IMR-90 (cell line): ENCODE results near the gene DHRS12. TPM values are rescaled to one million over a fixed set of nuclear protein-coding genes. Genes with fewer than 3 reads are reported as not detected.

Experiments
- ATAC-seq: fragments of 200-7000 bp; cut with Tn5 transposase; 2 replicates; pipeline ENCODE4 v1.9.1; 2020; ENCODE audit warnings: low read depth, mild to moderate bottlenecking, moderate library complexity
- BruUV-seq: library from RNA; stranded (reverse); fragments of 400-500 nt; replicated peaks from 2 replicates; lab custom pipeline; 2021; lab: Mats Ljungman, UMichigan
- CTCF ChIA-PET: fragments of 300-600 bp; formaldehyde crosslinking; extraction: SDS; loops from one replicate; lab custom pipeline; 2021; ENCODE audit warnings: antibody characterized with exemption; lab: Yijun Ruan, JAX
- POLR2A ChIA-PET: fragments of 300-600 bp; sonication (Branson Sonifier 250); formaldehyde crosslinking; loops from one replicate; lab custom pipeline; 2022; ENCODE audit warnings: antibody characterized with exemption; ENCODE audit not compliant: unreplicated experiment; lab: Charles Lee
- DNase-seq: peaks from one replicate; pipeline ENCODE4 v3.0.0; 2013
- H2AFZ ChIP-seq: replicated peaks from 2 replicates; pipeline ENCODE3; 2013; ENCODE audit warnings: low read length, mild to moderate bottlenecking; ENCODE audit not compliant: poor library complexity
- H2AK5ac ChIP-seq: 2 replicates; pipeline ENCODE4 v1.6.1; 2013; ENCODE audit warnings: low read depth, low read length, inconsistent platforms
- H2AK9ac ChIP-seq: replicated peaks from 2 replicates; pipeline ENCODE3; 2013; ENCODE audit warnings: mild to moderate bottlenecking, low read depth, low read length, moderate library complexity; ENCODE audit not compliant: poor library complexity
- H2BK120ac ChIP-seq: 2 replicates; pipeline ENCODE4 v1.6.1; 2013; ENCODE audit warnings: low read depth, low read length, inconsistent platforms
- H2BK15ac ChIP-seq: 3 replicates; pipeline ENCODE4 v1.6.1; 2013; ENCODE audit warnings: low read depth, low read length, inconsistent platforms
- H2BK20ac ChIP-seq: 2 replicates; pipeline ENCODE4 v1.6.1; 2013; ENCODE audit warnings: low read depth, mild to moderate bottlenecking, inconsistent platforms, low read length, moderate library complexity
- H2BK5ac ChIP-seq: 2 replicates; pipeline ENCODE4 v1.6.1; 2013; ENCODE audit warnings: mild to moderate bottlenecking, low read depth, low read length, inconsistent platforms; ENCODE audit not compliant: poor library complexity, severe bottlenecking
- H3K14ac ChIP-seq: replicated peaks from 2 replicates; pipeline ENCODE4 v1.6.1; 2013; ENCODE audit warnings: low read depth, low read length, inconsistent platforms
- H3K18ac ChIP-seq: 2 replicates; pipeline ENCODE4 v1.6.1; 2013; ENCODE audit warnings: low read depth, low read length, control low read depth
- H3K23ac ChIP-seq: 2 replicates; pipeline ENCODE4 v1.6.1; 2013; ENCODE audit warnings: low read depth, low read length, inconsistent platforms
- H3K27ac ChIP-seq: 2 replicates; pipeline ENCODE4 v1.5.1; 2013; ENCODE audit warnings: mild to moderate bottlenecking, control low read depth, low read length; ENCODE audit not compliant: insufficient read depth
- H3K27me3 ChIP-seq: 2 replicates; pipeline ENCODE4 v1.6.1; 2013; ENCODE audit warnings: low read length; ENCODE audit not compliant: control insufficient read depth, insufficient read depth
- H3K36me3 ChIP-seq: 2 replicates; pipeline ENCODE4 v1.6.1; 2013; ENCODE audit warnings: low read length, mixed read lengths; ENCODE audit not compliant: control insufficient read depth, insufficient read depth
- H3K4ac ChIP-seq: 2 replicates; pipeline ENCODE4 v1.6.1; 2013; ENCODE audit warnings: low read depth, low read length, inconsistent platforms
- H3K4me1 ChIP-seq: 2 replicates; pipeline ENCODE4 v1.6.1; 2013; ENCODE audit warnings: low read length, mixed read lengths; ENCODE audit not compliant: control insufficient read depth, insufficient read depth
- H3K4me2 ChIP-seq: 2 replicates; pipeline ENCODE4 v1.6.1; 2013; ENCODE audit warnings: low read depth, mild to moderate bottlenecking, control low read depth, low read length, moderate library complexity
- H3K4me3 ChIP-seq: 2 replicates; pipeline ENCODE4 v1.5.1; 2013; ENCODE audit warnings: low read depth, mild to moderate bottlenecking, control low read depth, low read length, moderate library complexity; ENCODE audit not compliant: insufficient read depth
- H3K56ac ChIP-seq: 2 replicates; pipeline ENCODE4 v1.6.1; 2013; ENCODE audit warnings: low read length, inconsistent platforms; ENCODE audit not compliant: insufficient read depth; ENCODE audit errors: extremely low read depth
- H3K79me1 ChIP-seq, 2 experiments: 2 replicates each; pipeline ENCODE4 v1.6.1; 2013; ENCODE audit warnings: low read length in 2 of 2, inconsistent platforms in 1 of 2, low read depth in 1 of 2
- H3K9ac ChIP-seq: 2 replicates; pipeline ENCODE4 v1.6.1; 2013; ENCODE audit warnings: low read depth, low read length, control low read depth
- H3K9me1 ChIP-seq: 2 replicates; pipeline ENCODE4 v1.6.1; 2013; ENCODE audit warnings: low read length, inconsistent platforms; ENCODE audit not compliant: insufficient read depth
- H3K9me3 ChIP-seq: 2 replicates; pipeline ENCODE4 v1.6.1; 2013; ENCODE audit warnings: low read length; ENCODE audit not compliant: control insufficient read depth, insufficient read depth
- H4K20me1 ChIP-seq: 2 replicates; pipeline ENCODE4 v1.6.1; 2013; ENCODE audit warnings: low read length, inconsistent platforms; ENCODE audit not compliant: insufficient read depth
- H4K5ac ChIP-seq: 2 replicates; pipeline ENCODE4 v1.6.1; 2013; ENCODE audit warnings: mild to moderate bottlenecking, low read depth, low read length, control low read depth
- H4K8ac ChIP-seq, 2 experiments: 2 replicates each; pipeline ENCODE4 v1.6.1; 2013; ENCODE audit warnings: low read depth in 2 of 2, low read length in 2 of 2, control low read depth in 1 of 2, inconsistent platforms in 1 of 2
- H4K91ac ChIP-seq: 2 replicates; pipeline ENCODE4 v1.6.1; 2013; ENCODE audit warnings: low read depth, low read length, inconsistent platforms; ENCODE audit not compliant: insufficient read depth
- CHD1 ChIP-seq: IDR thresholded peaks from 2 replicates; pipeline ENCODE4 v1.6.1; 2012; ENCODE audit warnings: low read depth, low read length, improper control_type of control experiment
- WGBS, 2 experiments: methylation state at CpG; one replicate each; pipeline versions ENCODE4 v1.1.5 to v1.1.7; 2013; ENCODE audit warnings: missing lambda C conversion rate in 2 of 2; ENCODE audit not compliant: insufficient read length in 1 of 2; ENCODE audit errors: extremely low coverage in 2 of 2; 5-methylcytosine and 5-hydroxymethylcytosine counted together
- dilution Hi-C: fragments of 300-500 bp; cut with HindIII; formaldehyde crosslinking; loops from one replicate; pipeline ENCODE4 v1.14.3; 2018; ENCODE audit warnings: low sequenced_read_pairs; ENCODE audit not compliant: unreplicated experiment
- in situ Hi-C: fragments of 300-500 bp; cut with MboI; formaldehyde crosslinking; loops from 3 replicates; pipeline ENCODE4 v1.14.3; 2019; ENCODE audit warnings: low sequenced_read_pairs, inconsistent platforms, mixed read lengths
- intact Hi-C: fragments of 100-400 bp; cut with micrococcal nuclease; formaldehyde crosslinking; loops from 2 replicates; pipeline ENCODE4 v1.10.0; 2022
- polyA plus RNA-seq, 3 experiments: library from polyadenylated mRNA; depleted of rRNA; stranded (reverse); fragments of >200 nt; gene quantifications; 2 replicates each; pipeline ENCODE4 v1.2.3, GENCODE V29; 2012; ENCODE audit warnings: low replicate concordance in 1 of 3
- total RNA-seq: library from RNA; depleted of rRNA; stranded (reverse); fragments of >200 nt; gene quantifications from 2 replicates; pipeline ENCODE4 v1.2.3, GENCODE V29; 2012
- TF ChIP-seq, protein P1 (sequence below): fragments of 150-350 bp; IDR thresholded peaks from 2 replicates; pipeline ENCODE4 v1.6.1; 2017; ENCODE audit warnings: mild to moderate bottlenecking, antibody characterized with exemption, low read length, low read depth

The DHRS12 gene
- total and polyA plus RNA-seq, 2 of the 4 experiments (the other 2 are of a cell fraction) = 1.3 to 1.6 TPM

DNA sequence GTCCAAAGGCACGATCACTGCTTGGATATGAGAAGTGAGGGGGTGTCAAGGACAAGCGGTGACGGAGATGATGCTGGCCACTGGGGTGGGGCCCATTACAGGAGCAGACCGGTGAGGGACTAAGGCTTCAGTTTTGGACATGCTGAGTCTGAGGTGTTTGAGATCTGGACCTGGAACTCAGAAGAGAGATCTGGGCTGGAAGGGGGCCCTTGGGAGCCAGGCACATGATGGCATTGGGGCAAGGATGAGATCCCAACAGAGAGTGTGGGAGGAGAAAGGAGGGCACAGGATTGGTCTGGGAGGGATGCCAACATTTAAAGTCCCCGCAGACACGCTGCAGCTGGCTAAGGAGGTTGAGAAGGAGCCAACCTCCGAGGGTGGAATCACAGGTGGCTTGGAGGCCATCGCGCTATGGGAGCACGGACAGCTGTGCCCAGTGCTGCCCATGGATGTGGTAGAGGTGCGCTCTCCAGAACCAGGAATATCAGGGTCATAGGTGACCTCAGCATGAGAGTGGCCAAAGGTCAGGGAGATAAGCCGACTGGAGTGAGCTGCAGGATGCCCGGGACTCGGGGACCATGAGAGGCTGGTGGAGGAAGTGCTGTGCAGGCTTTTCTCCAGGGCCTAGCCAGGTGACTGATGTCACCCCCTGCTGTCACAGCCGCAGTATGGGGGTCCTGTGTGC, 21.8 kb downstream of the DHRS12 start:
- in situ Hi-C loops (no loop called here), intact Hi-C loops (loop anchor here (5.0 kb wide), 1 partner anchor 195 kb away; no protein-coding TSS in a partner anchor), dilution Hi-C loops (no loop called here)
- H3K9me1 ChIP-seq = peaks cover 10% of the 10 kb centered on the region
- H3K14ac ChIP-seq = no peak overlapping the region
- ATAC-seq (no peak), DNase-seq (no peak)
- H2AK5ac ChIP-seq = no peak overlapping the region
- no peak overlapping the region for H3K9ac ChIP-seq
- no peak overlapping the region for H2BK15ac ChIP-seq
- peaks cover 12% of the 10 kb centered on the region for H3K4me1 ChIP-seq
- peak overlapping the region; percentile 27 for H2AFZ ChIP-seq
- no peaks in the 10 kb centered on the region for H3K79me1 ChIP-seq
- H3K36me3 ChIP-seq = no peaks in the 10 kb centered on the region
- no TSS peak for BruUV-seq
- TF ChIP-seq, protein P1, sequence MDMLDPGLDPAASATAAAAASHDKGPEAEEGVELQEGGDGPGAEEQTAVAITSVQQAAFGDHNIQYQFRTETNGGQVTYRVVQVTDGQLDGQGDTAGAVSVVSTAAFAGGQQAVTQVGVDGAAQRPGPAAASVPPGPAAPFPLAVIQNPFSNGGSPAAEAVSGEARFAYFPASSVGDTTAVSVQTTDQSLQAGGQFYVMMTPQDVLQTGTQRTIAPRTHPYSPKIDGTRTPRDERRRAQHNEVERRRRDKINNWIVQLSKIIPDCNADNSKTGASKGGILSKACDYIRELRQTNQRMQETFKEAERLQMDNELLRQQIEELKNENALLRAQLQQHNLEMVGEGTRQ = no peak
- no peak for TF ChIP-seq CHD1
- H3K9me3 ChIP-seq = no peaks in the 10 kb centered on the region
- H2BK20ac ChIP-seq = no peak overlapping the region
- no peak overlapping the region for H4K5ac ChIP-seq
- H3K18ac ChIP-seq = no peak overlapping the region
- POLR2A ChIA-PET = no interaction called here
- no peak overlapping the region for H2AK9ac ChIP-seq
- H4K20me1 ChIP-seq = no peaks in the 10 kb centered on the region
- H3K23ac ChIP-seq = no peak overlapping the region
- no peak overlapping the region for H3K4ac ChIP-seq
- 82% methylated on average over 13 of the region's 15 CpGs; no CpG with 5 or more reads in 1 of the 2 experiments for WGBS, 2 experiments
- no peak overlapping the region for H3K56ac ChIP-seq
- no peak overlapping the region for H4K91ac ChIP-seq
- H3K27ac ChIP-seq = no peak overlapping the region
- H2BK120ac ChIP-seq = no peak overlapping the region
- CTCF ChIA-PET = interaction anchor here (0.9 kb wide), 1 partner anchor 15 kb away, joined by 5 read pairs; no protein-coding TSS in a partner anchor
- H3K4me3 ChIP-seq = no peak overlapping the region
- peaks cover under 1% of the 10 kb centered on the region; the same call in 1 of the 2 replicates for H3K27me3 ChIP-seq
- H4K8ac ChIP-seq = no peak overlapping the region
- H3K4me2 ChIP-seq = no peak overlapping the region
- no peak overlapping the region for H2BK5ac ChIP-seq
